CD4-positive, alpha-beta T cell treated with Interleukin-2 at 100 ng/mL for 4 hours (primary cell): Measurements from ENCODE around the gene OPA3.

Source experiments
- DNase-seq: peaks from one replicate; pipeline ENCODE4 v3.0.0-alpha.2; 2020; ENCODE audit warnings: low spot score

OPA3 gene

DNA sequence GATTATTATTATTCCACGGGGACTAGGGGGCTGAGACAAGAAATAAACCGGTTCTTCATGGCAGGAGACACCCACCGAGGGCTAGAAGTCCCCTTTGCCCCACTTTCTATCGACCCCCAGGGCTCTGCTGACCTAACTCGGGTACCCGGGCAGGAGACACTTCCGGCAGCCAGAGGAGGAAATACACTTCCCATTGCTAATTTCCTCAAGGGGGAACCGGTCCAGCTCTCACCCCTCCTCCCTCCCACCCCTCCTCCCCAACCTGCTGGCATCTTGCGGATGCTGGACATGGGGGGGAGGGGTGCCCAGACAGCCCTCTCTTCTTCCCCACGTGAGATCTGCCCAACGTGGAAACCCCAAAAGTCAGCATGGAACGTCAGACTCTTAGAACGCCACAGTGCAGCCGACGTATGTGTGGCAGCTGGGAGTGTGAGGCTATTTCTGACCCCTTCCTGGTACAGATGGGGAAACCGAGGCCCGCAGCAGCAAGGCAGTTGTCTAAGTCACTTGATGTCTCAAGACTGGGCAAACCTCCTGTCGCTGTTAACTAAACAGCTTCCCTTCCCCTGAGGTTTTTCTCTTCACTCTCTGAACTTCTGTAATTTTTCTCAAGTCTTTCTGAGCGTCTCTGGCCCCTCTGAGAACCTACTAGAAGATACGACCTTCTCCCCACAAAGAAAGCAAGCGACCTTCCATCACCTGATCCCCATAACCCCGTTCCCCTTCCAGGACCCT is 13.8 kb upstream of the OPA3 start:
- DNase-seq = no peak

DNA sequence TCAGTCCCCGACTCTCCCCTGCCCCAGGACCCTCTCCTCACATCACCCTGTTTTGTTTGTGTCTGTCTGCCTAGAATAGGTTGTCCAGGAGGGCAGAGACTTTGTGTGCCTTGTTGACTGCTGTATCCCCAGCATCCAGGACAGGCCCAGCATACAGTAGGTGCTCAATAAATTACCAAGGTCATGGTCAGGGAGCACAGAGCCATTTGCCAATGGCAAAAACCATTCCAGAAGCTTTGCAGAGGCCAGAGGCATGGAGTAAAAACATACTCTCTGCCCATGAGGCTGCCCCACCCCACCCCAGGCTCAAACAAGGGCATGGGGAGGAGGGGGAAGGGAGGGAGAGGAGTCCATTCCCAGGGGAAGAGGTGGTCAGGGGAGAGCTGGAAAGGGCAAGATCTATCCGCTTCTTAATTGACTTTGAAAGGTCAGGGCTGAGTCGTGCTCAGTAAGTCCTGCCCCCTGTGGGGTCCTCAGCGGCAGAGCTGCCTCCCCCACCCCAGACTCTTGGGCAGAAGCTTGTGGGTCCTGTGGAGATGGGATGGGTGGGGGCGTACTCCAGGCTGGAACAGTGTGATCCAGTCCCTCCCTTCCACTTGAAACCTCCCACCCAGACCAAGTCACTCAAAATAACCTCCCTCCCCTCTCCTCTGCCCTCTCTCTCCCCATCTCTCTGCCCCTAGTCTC is 13.0 kb upstream of the OPA3 start:
- DNase-seq = no peak

DNA sequence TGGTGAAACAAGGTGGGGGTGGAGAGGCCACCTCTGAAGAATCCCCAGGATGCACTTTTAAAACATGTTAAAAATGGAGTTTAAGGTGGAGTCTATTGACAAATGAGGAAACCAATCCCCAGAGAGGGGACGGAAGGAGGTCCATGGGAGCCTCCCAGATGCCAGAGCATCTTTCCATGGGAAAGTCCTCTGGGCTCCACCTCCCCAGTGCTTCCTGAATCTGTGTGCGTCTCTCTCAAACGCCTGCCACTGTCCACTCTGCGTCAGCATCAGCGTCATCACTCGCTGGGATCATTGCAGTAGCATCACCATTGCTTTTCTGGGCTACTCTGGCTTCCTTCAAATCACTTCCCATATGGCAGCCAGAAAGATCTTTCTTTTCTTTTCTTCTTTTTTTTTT is 11.2 kb upstream of the OPA3 start:
- no peak for DNase-seq

DNA sequence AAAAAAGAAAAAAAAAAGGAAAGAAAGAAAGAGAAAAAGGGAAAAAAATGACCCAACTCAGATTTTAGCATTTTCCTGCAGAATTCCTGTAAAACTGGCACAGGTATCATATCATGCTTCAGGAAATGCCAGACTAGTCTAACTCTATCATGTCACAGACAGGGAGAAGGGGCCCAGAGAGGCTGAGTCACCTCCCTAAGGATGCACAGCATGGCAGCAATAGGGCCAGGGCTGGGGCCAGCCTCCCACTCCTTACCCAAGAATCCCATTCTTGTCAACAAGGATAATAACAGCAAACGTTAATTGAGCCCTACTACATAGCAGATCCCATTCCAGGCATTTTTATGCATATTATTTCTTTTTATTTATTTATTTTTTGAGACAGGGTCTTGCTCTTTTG is 8.9 kb upstream of the OPA3 start:
- no peak for DNase-seq

DNA sequence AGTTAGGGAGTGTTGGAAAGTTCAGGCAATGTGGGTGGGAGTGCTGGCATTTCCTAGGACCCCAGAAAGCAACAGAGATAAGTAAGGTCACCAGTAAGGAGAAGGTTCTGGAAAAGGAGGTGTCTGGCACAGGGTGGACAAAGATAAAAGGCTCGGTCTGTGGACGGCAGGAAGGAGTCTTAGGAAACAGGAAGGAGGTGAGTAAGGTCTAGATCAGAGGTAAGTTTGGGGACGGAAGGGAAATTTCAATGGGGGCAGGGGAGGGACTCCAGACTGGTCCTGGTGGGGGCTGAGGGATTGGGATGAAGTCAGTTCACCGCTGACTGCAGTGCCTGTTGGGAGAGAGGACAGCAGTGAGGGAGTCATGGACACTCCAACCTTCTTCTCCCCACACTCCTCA is 7.8 kb upstream of the OPA3 start:
- DNase-seq = no peak

DNA sequence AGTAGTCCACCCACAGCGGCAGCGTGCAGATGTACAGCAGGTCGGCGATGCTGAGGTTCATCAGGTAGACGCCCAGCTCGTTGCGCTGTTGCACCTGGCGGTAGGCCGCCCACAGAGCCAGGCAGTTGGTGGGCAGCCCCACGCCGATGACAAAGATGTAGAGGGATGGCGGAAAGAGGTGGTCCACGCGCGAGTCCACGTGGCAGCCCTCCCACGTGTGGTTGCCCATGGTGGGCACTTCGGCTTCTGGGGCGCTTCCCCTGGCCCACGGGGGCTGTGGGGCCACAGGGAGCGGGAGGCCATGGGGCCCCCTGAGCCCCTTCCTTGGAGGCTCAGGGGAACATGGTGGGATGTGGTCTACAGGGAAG is 7.0 kb upstream of the OPA3 start:
- DNase-seq = no peak

DNA sequence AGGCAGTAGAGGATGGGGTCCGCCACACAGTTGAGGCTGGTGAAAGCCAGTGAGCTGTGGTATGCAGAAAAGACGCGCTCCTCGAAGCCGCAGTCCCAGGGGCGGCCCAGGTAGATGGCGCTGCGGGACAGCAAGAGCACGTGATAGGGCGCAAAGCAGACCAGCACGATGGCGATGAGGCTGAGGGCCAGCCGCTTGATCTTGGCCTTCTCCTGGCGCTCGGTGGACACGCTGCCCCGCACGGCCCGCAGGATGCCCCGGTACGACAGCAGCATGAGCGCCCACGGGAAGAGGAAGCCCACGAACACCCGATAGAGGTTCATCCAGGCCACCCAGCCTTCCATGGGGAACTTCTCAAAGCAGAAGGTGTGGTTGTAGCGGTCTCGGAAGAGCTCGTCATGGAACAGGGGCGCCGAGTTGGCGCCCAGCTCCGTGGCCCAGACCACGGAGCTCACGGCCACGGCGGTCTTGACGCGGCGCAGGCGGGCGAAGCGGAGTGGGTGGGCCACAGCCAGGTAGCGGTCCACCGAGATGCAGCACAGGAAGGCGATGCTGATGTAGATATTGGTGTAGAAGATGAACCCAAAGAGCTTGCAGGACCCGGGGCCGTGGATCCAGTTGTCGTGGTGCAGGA is 6.5 kb upstream of the OPA3 start:
- DNase-seq = peak; percentile 33

DNA sequence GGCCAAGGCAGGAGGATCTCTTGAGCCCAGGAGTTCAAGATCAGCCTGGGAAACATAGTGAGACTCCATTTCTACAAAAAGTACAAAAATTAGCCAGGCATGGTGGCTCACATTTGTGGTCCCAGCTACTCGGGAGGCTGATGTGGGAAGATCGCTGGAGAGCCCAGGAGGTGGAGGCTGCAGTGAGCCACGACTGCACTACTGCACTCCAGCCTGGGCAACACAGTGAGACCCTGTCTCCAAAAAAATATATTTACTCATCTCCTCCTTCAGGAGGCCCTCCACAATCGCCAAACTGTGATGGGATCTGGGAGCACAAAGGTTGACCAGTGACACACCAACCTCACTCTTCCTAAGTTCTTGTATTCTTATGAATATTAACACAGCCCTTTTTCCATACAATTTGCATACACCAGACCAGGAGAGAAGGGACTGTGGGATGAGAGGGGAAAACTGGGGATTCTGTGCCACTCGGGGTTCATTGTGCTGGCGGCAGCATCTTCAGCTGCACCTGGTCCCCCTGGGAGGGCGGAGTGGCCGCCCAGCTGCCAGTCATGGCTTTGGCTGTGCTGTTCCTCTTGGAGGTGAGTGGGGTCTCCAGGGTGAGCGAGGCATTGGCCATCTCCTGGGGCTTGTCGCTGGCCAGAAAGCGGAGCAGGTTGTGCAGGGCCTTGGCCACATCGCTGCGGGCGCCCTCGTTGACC is 5.8 kb upstream of the OPA3 start:
- DNase-seq = no peak

DNA sequence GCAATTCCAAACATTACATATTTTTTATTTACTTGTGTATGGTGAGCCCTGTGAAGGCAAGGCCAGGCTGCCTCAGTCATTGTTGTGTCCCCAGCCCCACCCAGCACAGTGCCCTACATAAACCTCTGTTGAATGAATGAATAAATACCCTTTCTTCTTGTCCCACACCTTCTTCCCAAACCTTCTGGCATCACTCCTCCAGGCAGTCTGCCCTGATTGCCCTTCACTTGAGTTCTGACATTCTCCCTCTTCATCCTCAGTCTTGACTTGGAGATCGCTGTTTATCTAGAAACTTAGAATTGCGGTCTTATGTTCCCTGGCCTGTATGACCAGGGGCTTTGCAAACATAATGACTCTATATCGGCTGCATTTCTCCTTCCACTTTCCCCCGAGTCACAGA is 5.2 kb upstream of the OPA3 start:
- DNase-seq = no peak

DNA sequence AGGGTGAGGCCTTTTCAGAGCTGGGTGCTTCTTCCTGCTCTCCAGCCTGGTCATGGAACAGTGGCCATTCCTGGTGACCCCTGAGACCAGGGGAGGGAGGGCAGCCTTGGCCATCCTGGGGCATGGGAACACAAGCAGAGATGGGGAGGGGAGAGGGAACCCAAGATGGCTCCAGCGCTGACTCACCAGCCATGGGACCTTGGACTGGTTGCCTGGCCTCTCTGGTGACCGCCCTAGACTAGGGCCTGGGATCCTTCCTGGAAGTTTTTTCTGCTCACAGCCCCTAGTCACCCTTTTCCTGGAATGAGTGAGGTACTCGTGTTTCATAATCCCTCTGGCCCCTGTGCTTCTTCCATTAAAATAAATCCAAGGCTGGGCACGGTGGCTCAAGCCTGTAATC is 3.3 kb upstream of the OPA3 start:
- no peak for DNase-seq

DNA sequence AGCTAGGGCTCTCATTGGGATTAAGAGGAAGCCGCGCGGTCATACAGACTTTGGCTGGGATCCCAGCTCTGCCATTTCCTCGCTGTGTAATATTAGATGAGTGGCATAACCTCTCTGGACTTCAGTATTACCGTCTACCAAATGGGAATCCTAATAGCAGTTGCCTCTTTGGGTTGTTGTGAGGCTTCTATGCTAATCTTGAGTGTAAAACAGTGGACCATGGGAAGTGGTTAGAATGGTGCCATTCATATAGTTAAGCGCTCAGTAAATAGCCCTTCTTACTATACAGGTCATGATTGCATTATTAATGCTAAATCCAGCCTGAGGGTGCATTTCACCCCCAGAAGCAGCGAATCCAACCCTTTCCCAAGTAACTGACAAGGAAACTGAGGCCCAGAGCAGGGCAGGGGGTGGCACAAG is 566 bp upstream of the OPA3 start:
- no peak for DNase-seq

DNA sequence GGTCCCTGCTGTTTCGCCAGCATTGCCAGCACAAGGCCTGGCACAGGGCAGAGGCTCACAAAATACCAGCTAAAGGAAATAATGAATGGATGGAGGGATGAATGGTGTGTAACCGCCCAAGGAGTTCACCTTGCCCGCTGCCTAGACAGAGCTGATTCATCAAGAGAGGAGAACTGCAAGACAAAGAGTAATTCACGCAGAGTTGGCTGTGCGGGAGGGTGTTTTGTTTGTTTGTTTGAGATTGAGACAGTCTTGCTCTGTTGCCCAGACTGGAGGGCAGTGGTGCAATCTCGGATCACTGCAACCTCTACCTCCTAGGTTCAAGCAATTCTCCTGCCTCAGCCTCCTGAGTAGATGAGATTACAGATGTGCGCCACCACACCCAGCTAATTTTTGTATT is 3.0 kb downstream of the OPA3 start:
- no peak for DNase-seq

DNA sequence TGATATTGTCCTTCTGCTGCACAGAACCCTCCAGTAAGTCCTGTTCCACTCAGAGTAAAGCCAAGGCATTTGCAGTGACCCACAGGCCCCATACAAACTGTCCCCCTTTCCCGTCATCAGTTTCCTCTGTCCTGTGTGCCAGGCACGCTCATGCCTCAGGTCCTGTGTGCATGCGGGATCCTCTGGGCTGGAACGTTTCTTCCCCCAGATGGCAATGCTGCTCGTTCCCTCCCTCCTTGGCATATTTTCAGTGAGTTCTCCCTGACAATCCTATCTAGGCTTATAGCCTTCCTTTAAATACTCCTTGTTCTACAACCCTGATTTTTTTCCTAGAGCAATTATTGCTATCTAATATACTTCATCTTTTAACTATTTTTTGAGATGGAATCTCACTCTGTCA is 5.7 kb downstream of the OPA3 start:
- DNase-seq = no peak

DNA sequence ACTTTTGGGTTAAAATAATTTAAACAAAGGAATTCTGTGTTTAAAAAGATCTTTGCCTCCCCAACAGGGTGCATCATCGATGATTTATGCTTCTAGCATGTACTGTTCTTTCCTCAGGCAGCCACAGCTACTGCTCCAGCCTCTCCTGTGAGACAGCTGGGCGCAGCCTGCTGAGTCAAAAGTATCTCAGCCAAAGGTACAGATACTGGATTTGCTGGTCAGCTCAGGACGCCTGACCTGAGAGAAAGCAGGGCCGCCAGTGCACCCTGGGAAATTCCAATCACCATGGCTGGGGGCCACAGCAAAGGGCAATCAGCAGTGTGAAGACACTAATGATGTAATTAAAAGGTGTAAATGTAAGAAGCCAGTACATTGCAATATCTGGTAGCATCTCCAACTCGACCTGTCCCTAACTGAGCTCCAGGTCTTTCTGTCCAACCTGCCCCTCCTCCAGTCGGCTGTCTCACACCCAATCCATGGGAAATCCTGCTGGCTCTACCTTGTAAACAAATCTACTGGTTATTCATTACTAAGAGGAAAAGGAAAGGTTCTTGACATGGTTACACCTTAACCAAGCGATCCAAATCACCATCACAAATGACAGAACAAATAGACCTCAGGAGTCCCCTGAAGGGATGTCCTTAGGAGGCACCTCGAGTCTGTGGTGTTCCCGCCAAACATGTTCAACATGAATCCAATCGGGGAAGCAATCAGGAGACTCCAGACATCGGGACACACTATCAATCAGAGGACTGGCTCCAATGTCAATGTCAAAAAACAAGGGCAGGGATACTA is 7.3 kb downstream of the OPA3 start:
- no peak for DNase-seq

DNA sequence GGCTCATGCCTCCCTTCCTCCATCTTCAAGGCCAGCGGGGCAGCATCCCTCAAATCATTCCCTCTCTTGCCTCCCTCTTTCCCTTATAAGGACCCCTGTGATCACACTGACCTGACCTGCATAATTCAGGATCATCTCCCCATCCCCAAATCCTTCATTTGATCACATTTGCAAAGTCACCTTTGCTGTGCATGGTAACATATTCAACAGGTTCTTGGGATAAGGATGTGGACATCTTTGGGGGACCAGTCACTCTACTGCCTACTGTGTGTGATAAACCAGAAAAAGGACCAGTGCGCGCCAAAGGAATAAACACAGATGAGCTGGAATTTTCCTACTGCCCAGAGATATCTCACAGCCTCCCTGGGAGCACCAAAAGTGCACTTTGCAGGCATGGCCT is 7.9 kb downstream of the OPA3 start:
- no peak for DNase-seq

DNA sequence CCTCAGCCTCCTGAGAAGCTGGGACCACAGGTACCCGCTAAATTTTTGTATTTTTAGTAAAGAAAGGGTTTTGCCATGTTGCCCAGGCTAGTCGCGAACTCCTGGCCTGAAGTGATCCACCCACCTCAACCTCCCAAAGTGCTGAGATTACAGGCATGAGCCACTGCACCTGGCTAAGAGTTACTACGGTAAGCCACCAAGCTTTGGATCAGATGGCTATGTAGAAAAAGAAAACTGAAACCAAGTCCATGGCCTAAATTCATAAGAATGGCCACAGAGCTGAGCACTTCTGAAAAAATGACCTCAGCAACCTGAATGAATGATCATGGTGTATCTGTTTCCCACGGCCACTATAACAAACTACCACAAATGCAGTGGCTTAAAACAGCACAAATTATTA is 9.4 kb downstream of the OPA3 start:
- no peak for DNase-seq

DNA sequence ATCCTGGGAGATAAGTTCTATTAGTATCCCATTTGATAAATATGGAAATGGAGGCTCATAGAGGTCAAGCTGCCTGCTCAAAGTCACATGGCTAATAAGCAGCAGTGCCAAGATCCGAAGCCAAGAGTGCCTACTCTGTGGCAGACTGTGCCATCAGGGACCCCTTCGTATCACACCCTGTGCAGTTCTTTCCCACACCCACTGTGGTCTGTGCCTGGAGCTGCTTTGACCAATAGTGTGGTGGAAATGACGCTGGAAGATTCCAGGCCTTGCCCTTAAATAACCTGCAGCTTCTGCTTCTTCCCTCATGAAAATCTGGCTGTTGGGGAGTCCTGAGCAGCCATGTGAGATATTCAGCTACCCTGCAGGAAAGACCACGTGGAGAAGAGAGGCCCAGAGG is 10.1 kb downstream of the OPA3 start:
- DNase-seq = no peak

DNA sequence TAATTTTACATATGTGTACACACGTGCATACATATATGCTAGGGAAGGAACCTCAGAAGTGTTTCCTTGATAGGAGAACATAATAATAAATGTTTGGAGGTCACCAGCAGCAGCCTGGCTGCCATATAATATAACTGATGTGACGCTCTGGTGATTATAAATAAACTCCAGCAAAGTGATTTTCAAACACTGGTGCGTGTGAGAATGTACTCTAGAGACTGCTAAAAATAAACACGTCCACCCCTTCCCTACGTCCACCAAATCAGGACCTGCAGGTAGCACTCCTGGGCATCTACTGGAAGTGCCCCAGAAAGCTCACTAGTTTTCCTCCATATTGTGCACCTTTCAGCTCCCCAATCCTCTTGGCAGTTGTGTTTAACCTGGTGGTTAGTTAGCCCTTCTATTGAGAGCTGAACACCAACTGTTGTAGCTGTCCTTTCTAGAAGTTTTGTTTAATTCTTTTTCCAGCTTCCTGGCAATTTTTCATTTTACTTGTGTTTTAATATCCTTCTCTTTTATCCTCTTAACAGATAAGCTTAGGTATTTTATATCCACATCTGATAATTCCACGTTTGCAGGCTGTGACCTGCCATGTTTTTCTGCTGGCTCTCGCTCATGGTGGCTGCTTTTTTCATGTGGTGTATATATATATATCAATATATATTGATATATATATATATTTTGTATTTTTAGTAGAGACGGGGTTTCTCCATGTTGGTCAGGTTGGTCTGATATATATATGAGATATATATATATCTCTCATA is 13.0 kb downstream of the OPA3 start:
- no peak for DNase-seq

DNA sequence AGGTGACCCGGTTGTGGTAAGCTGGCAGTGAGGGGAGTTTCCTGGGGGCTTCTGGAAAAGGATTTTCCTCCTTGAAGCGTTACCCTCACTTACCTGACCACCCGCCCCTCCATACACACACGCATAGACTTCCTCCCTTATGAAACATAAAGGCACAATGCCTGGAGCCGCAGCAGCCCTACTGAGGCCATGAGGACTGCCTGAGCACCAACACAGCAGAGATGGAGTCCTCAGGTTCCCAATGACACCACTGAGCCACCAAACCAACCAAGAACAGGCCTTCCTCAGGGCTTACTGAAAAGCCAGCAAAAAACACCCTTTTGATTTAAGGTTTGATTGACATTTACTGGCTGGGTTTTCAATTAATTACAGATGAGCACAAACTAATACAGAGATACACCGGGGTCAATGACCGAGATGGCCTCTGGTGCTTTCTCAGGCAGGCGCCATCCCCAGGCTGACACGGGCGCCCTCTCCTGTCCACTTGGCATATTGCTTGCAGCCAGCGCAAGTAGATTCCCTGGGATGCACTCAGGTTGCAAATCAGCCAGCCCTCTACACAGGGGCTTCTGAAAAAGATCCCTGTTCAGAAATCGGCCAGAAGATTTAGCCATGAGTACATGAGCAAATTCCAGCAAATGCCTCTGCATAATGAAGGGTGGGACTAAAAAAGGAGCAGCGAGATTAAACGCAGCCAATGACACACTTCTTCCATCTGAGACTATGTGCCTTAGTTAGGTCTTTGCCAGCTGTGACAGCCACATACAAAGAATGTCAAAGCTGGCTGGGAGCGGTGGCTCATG is 14.8 kb downstream of the OPA3 start:
- peak; percentile 51 for DNase-seq

DNA sequence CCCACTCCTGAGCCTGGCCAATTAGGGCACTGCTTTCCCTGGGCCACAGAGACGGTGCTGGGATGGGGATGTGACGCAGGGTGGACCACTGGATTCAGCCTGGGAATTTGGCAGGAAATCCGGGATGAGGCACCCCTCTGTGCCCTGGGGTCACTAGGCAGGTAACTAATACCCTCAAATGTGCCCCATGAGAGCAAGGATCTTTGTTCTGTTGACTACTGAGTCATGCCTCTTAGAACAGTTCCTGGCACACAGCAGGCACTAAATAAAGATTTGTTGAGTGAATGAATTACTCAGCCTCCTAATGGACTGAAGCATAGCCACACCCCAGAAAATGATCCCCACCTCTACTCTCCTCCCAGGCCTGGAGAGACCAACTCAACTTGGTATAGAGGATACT is 15.9 kb downstream of the OPA3 start:
- no peak for DNase-seq

DNA sequence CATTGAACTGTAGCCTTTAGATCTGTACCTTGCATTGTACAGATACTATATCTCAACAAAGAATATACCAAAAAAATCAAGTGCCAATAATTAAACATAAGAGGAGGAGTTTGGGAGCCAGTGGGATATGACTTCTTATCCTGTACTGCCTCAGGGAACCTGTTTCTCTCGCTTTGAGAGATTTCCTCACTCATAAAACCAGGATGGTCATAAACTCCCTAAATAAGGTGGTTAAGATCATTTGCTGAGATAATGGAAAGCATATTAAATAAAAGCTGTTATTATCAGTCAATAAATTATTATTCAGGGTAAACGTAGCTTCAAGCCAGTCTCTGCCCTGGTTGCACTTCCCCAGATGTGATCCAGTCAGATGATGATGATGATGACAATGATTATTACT is 17.0 kb downstream of the OPA3 start:
- DNase-seq = no peak
